PC-9 (cell line): Measurements from ENCODE around the gene ANKRD6. TPM values are rescaled to one million over a fixed set of nuclear protein-coding genes. Genes with fewer than 3 reads are reported as not detected.

Experiments used
- BruUV-seq: library from RNA; stranded (reverse); fragments of 400-500 nt; replicated peaks from 2 replicates; lab custom pipeline; 2021; lab: Mats Ljungman, UMichigan
- CTCF ChIA-PET: fragments of 300-600 bp; sonication (Branson Sonifier 250); formaldehyde crosslinking; loops from one replicate; lab custom pipeline; 2022; ENCODE audit warnings: antibody characterized with exemption; lab: Charles Lee
- POLR2A ChIA-PET: fragments of 300-600 bp; sonication (Branson Sonifier 250); formaldehyde crosslinking; loops from one replicate; lab custom pipeline; 2022; ENCODE audit warnings: antibody characterized with exemption; ENCODE audit not compliant: unreplicated experiment; lab: Charles Lee
- DNase-seq, 2 experiments: peaks; one replicate each; pipeline versions ENCODE4 v3.0.0 to v3.0.0-alpha.2; 2015 to 2022; ENCODE audit warnings: mixed read lengths in 1 of 2
- H2AFZ ChIP-seq: fragments of 200-600 bp; sonication (generic); 2 replicates; pipeline ENCODE4 v1.8.1; 2017; ENCODE audit warnings: antibody characterized with exemption
- H3F3A ChIP-seq: fragments of 200-600 bp; sonication (generic); 2 replicates; pipeline ENCODE4 v1.8.1; 2017; ENCODE audit warnings: antibody characterized with exemption, mild to moderate bottlenecking, low read depth; ENCODE audit not compliant: insufficient read depth
- H3K27ac ChIP-seq: fragments of 200-600 bp; sonication (generic); 2 replicates; pipeline ENCODE4 v1.6.1; 2016; ENCODE audit warnings: mixed run types
- H3K27me3 ChIP-seq: fragments of 200-600 bp; sonication (generic); 2 replicates; pipeline ENCODE4 v1.6.1; 2016; ENCODE audit warnings: low read depth, mixed run types; ENCODE audit not compliant: insufficient read depth
- H3K36me3 ChIP-seq: fragments of 200-600 bp; sonication (generic); 2 replicates; pipeline ENCODE4 v1.6.1; 2016; ENCODE audit warnings: low read depth, mixed run types
- H3K4me1 ChIP-seq: fragments of 200-600 bp; sonication (generic); replicated peaks from 2 replicates; pipeline ENCODE4 v1.6.1; 2016; ENCODE audit warnings: mixed run types; ENCODE audit not compliant: insufficient read depth
- H3K4me2 ChIP-seq: fragments of 200-600 bp; sonication (generic); 2 replicates; pipeline ENCODE4 v1.6.1; 2017; ENCODE audit warnings: mixed run types
- H3K4me3 ChIP-seq: fragments of 200-600 bp; sonication (generic); 2 replicates; pipeline ENCODE4 v1.6.1; 2016; ENCODE audit warnings: mixed run types
- H3K79me2 ChIP-seq: fragments of 200-600 bp; sonication (generic); 2 replicates; pipeline ENCODE4 v1.6.1; 2017; ENCODE audit warnings: low read depth, mixed run types
- H3K9me2 ChIP-seq: fragments of 200-600 bp; sonication (generic); 2 replicates; pipeline ENCODE4 v1.8.1; 2017; ENCODE audit warnings: mild to moderate bottlenecking; ENCODE audit not compliant: insufficient read depth
- H3K9me3 ChIP-seq: fragments of 200-600 bp; sonication (generic); 2 replicates; pipeline ENCODE4 v1.8.1; 2016; ENCODE audit warnings: low read depth; ENCODE audit not compliant: insufficient read depth
- H4K20me1 ChIP-seq: fragments of 200-600 bp; sonication (generic); 2 replicates; pipeline ENCODE4 v1.8.1; 2017; ENCODE audit not compliant: insufficient read depth
- CTCF ChIP-seq: fragments of 200-600 bp; sonication (generic); conservative IDR thresholded peaks from 2 replicates; pipeline ENCODE4 v1.6.1; 2017; ENCODE audit warnings: mixed run types, antibody characterized with exemption, mild to moderate bottlenecking, moderate library complexity
- EZH2 ChIP-seq: fragments of 200-600 bp; sonication (generic); IDR thresholded peaks from 2 replicates; pipeline ENCODE4 v1.8.0; 2017; ENCODE audit warnings: antibody characterized with exemption, low read depth
- intact Hi-C: fragments of 100-400 bp; cut with micrococcal nuclease; formaldehyde crosslinking; loops from one replicate; pipeline ENCODE4 v1.10.0; 2022; ENCODE audit not compliant: unreplicated experiment
- total RNA-seq: library from RNA; stranded (reverse); gene quantifications from 2 replicates; pipeline ENCODE4 v1.2.3, GENCODE V29; 2021

The ANKRD6 gene
- total RNA-seq, 1 experiment from 2014 or later = 1.8 TPM

DNA sequence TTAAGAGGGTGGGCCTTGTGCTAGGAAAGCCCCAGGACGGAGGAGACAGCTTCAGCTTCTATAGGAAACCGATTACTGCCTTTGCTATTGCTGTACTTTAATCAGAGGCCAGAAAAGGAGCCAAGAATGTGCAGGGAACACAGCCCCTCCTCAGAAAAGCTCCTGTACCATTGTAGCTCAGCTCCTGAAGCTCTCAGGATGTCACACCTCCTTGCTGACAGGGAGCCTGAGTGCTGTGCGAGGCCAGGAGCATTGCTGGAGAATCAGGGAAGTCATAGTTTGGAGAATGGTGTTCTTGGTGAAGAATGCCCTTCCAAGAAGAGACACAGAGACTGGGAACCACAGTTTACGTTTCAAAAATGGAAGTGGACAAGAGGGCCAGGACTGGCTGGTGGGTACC is 158.8 kb downstream of the ANKRD6 start:
- TF ChIP-seq EZH2 (no peak), CTCF (no peak)
- H3K4me2 ChIP-seq = no peak overlapping the region
- H4K20me1 ChIP-seq = no peaks in the 10 kb centered on the region
- H3K27ac ChIP-seq = no peak overlapping the region
- no peaks in the 10 kb centered on the region for H3F3A ChIP-seq
- POLR2A ChIA-PET = no interaction called here
- no peak for DNase-seq
- no peaks in the 10 kb centered on the region for H3K9me3 ChIP-seq
- no peaks in the 10 kb centered on the region for H3K36me3 ChIP-seq
- intact Hi-C loops = no loop called here
- H3K79me2 ChIP-seq = no peaks in the 10 kb centered on the region
- H3K4me1 ChIP-seq = no peaks in the 10 kb centered on the region
- no peak overlapping the region for H3K4me3 ChIP-seq
- H3K27me3 ChIP-seq = no peaks in the 10 kb centered on the region
- no TSS peak for BruUV-seq
- H2AFZ ChIP-seq = no peak overlapping the region
- H3K9me2 ChIP-seq = no peaks in the 10 kb centered on the region
- CTCF ChIA-PET = no interaction called here

DNA sequence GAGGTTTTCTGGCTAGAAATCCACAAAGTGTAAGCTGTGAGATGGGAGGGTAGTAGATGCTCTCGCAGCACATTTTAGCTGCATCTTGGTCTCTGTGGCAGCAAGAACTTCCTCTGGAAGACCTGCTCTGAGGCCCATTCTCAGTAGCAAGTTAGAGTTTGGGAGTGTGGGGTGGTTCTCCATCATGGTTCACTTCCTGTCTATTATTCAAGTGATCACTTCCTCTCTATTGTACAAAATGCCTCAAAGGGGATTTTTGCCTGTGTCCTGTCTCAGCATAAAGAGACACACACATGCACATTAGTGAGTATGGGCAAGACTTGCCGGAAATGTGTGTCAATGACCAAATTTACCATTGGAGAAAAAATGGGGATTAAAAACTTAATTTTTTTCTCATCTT is 163.1 kb downstream of the ANKRD6 start:
- intact Hi-C loops = no loop called here
- Histone ChIP-seq H4K20me1 (no peaks in the 10 kb centered on the region), H3K9me2 (no peaks in the 10 kb centered on the region), H3K27ac (no peak overlapping the region), H3F3A (no peaks in the 10 kb centered on the region), H3K4me2 (no peak overlapping the region), H3K4me1 (no peaks in the 10 kb centered on the region), H3K27me3 (no peaks in the 10 kb centered on the region), H3K79me2 (no peaks in the 10 kb centered on the region), H3K4me3 (no peak overlapping the region), H3K36me3 (no peaks in the 10 kb centered on the region), H2AFZ (no peak overlapping the region), H3K9me3 (no peaks in the 10 kb centered on the region)
- BruUV-seq = no TSS peak
- ChIA-PET CTCF (no interaction called here), POLR2A (no interaction called here)
- TF ChIP-seq CTCF (no peak), EZH2 (no peak)
- DNase-seq = no peak

DNA sequence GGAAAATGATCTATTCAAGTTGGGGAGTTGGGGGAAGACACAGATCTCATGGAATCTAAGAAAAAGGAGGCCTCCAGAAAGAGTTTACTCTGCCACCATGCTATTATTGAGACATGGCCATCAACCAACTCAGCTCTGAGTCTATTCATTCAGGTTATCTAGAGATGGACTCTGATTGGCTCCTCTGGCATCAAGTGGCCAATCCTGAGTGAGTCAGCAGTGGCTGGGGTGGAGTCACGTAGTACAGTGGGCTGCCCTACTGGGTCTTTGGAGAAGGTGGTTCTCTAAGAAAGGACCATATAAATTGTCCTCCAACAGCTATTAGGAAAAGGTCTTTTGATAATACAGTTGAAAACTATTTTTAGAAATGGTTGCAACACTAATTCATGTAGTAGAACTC is 163.5 kb downstream of the ANKRD6 start:
- no peaks in the 10 kb centered on the region for H3F3A ChIP-seq
- intact Hi-C loops = no loop called here
- no peaks in the 10 kb centered on the region for H3K9me2 ChIP-seq
- H2AFZ ChIP-seq = no peak overlapping the region
- no peaks in the 10 kb centered on the region for H3K79me2 ChIP-seq
- H3K27ac ChIP-seq = no peak overlapping the region
- H3K4me3 ChIP-seq = no peak overlapping the region
- CTCF ChIA-PET = no interaction called here
- no TSS peak for BruUV-seq
- H3K4me2 ChIP-seq = no peak overlapping the region
- no peak for TF ChIP-seq EZH2
- no peaks in the 10 kb centered on the region for H3K9me3 ChIP-seq
- H3K27me3 ChIP-seq = no peaks in the 10 kb centered on the region
- H3K36me3 ChIP-seq = no peaks in the 10 kb centered on the region
- DNase-seq = no peak
- POLR2A ChIA-PET = no interaction called here
- no peaks in the 10 kb centered on the region for H3K4me1 ChIP-seq
- H4K20me1 ChIP-seq = no peaks in the 10 kb centered on the region

- no peaks in the 10 kb centered on the region for H3K79me2 ChIP-seq
- no peak overlapping the region for H3K4me2 ChIP-seq
- no peaks in the 10 kb centered on the region for H3K36me3 ChIP-seq
- no peak overlapping the region for H2AFZ ChIP-seq
- no peaks in the 10 kb centered on the region for H3F3A ChIP-seq
- no peaks in the 10 kb centered on the region for H3K9me2 ChIP-seq
- CTCF ChIA-PET = no interaction called here
- H3K27me3 ChIP-seq = no peaks in the 10 kb centered on the region
- POLR2A ChIA-PET = no interaction called here
- H3K4me3 ChIP-seq = no peak overlapping the region
- no peaks in the 10 kb centered on the region for H3K9me3 ChIP-seq
- H4K20me1 ChIP-seq = no peaks in the 10 kb centered on the region
- TF ChIP-seq CTCF (no peak), EZH2 (no peak)
- intact Hi-C loops = no loop called here
- no peaks in the 10 kb centered on the region for H3K4me1 ChIP-seq
- DNase-seq = no peak
- H3K27ac ChIP-seq = no peak overlapping the region
- no TSS peak for BruUV-seq
Observed at GRCh38 chr6:89597372-89597771, 164.4 kb downstream of the ANKRD6 start.
